A549 (cell line): Measurements from ENCODE around the gene COPB2. TPM values are rescaled to one million over a fixed set of nuclear protein-coding genes. Genes with fewer than 3 reads are reported as not detected.
A peak's percentile ranks its signal among the peaks of the same experiment; 100 is the strongest.

Source experiments
- ATAC-seq, 2 experiments: fragments of 200-7000 bp in 1 of 2; fragments of >200 bp in 1 of 2; cut with Nextera tagmentation in 1 of 2; cut with Tn5 transposase in 1 of 2; 3 replicates each; pipeline versions ENCODE4 v1.8.0 to v1.9.1; 2018 to 2020; ENCODE audit warnings: mild to moderate bottlenecking in 1 of 2, moderate library complexity in 1 of 2
- CTCF ChIA-PET: fragments of 300-600 bp; sonication (Branson Sonifier 250); formaldehyde crosslinking; extraction: SDS; loops from one replicate; lab custom pipeline; 2021; ENCODE audit warnings: antibody characterized with exemption, inconsistent platforms; lab: Yijun Ruan, JAX
- POLR2A ChIA-PET: fragments of 350-600 bp; formaldehyde crosslinking; extraction: SDS; loops from one replicate; lab custom pipeline; 2021; ENCODE audit warnings: antibody characterized with exemption, inconsistent platforms; lab: Yijun Ruan, JAX
- DNase-seq, 2 experiments: peaks; one replicate each; pipeline versions ENCODE4 v3.0.0 to v3.0.0-alpha.2; 2011 to 2016; ENCODE audit warnings: low read depth in 1 of 2, low spot score in 1 of 2
- FAIRE-seq: peaks from 2 replicates; lab custom pipeline; 2011; peaks lifted over from hg19 to GRCh38; lab: Jason Lieb, UNC
- H3K27ac ChIP-seq, 2 experiments: fragments of >200 bp; sonication (Bioruptor Twin); formaldehyde crosslinking; 3 replicates each; pipeline ENCODE4 v1.5.1; 2016 to 2017
- H3K4me1 ChIP-seq: fragments of >200 bp; sonication (Bioruptor Twin); formaldehyde crosslinking; 3 replicates; pipeline ENCODE4 v1.6.1; 2016
- H3K4me2 ChIP-seq: fragments of >200 bp; sonication (Bioruptor Twin); formaldehyde crosslinking; 3 replicates; pipeline ENCODE4 v1.6.1; 2016
- H3K4me3 ChIP-seq: fragments of >200 bp; sonication (Bioruptor Twin); formaldehyde crosslinking; 3 replicates; pipeline ENCODE4 v1.5.1; 2016
- H3K9me3 ChIP-seq: fragments of >200 bp; sonication (Bioruptor Twin); formaldehyde crosslinking; 3 replicates; pipeline ENCODE4 v1.6.1; 2016
- CHD2 ChIP-seq: fragments of 150-350 bp; IDR thresholded peaks from 2 replicates; pipeline ENCODE4 v1.6.1; 2014; ENCODE audit warnings: low read length; ENCODE audit not compliant: partially characterized antibody
- CHD4 ChIP-seq: fragments of 200-600 bp; sonication (generic); IDR thresholded peaks from 2 replicates; pipeline ENCODE4 v1.6.1; 2016; ENCODE audit warnings: antibody characterized with exemption, mild to moderate bottlenecking, borderline replicate concordance
- EHF ChIP-seq: fragments of 250-450 bp; sonication (Bioruptor Pico); IDR thresholded peaks from 2 replicates; pipeline ENCODE4 v1.5.0; 2020; ENCODE audit warnings: mild to moderate bottlenecking
- ELK1 ChIP-seq: fragments of 150-350 bp; IDR thresholded peaks from 2 replicates; pipeline ENCODE4 v1.6.1; 2014; ENCODE audit warnings: low read depth, mild to moderate bottlenecking, low read length
- ESRRA ChIP-seq: fragments of 150-350 bp; IDR thresholded peaks from 2 replicates; pipeline ENCODE4 v1.6.1; 2014; ENCODE audit warnings: mild to moderate bottlenecking, low read length, borderline replicate concordance
- GATA3 ChIP-seq: IDR thresholded peaks from 2 replicates; pipeline ENCODE4 v1.6.1; 2012; ENCODE audit warnings: borderline replicate concordance
- HES2 ChIP-seq: fragments of >200 bp; sonication (Bioruptor Twin); formaldehyde crosslinking; IDR thresholded peaks from 2 replicates; pipeline ENCODE4 v1.6.1; 2016
- HMGXB4 ChIP-seq: fragments of 250-450 bp; sonication (Bioruptor Pico); IDR thresholded peaks from 2 replicates; pipeline ENCODE4 v1.5.0; 2021; ENCODE audit warnings: mild to moderate bottlenecking, moderate library complexity, borderline replicate concordance
- HOXA7 ChIP-seq: fragments of 250-450 bp; sonication (Bioruptor Pico); IDR thresholded peaks from 2 replicates; pipeline ENCODE4 v1.5.0; 2020; ENCODE audit warnings: mild to moderate bottlenecking, moderate library complexity
- HOXB5 ChIP-seq: fragments of 250-450 bp; sonication (Bioruptor Pico); IDR thresholded peaks from 2 replicates; pipeline ENCODE4 v1.5.0; 2020; ENCODE audit warnings: mild to moderate bottlenecking, moderate library complexity
- JUN ChIP-seq, 2 experiments: fragments of >200 bp; sonication (Bioruptor Twin); formaldehyde crosslinking; IDR thresholded peaks; 2 replicates in 1 of 2; 3 replicates in 1 of 2; pipeline ENCODE4 v1.6.1; 2016 to 2017
- JUNB ChIP-seq: fragments of >200 bp; sonication (Bioruptor Twin); formaldehyde crosslinking; IDR thresholded peaks from 2 replicates; pipeline ENCODE4 v1.6.1; 2016
- KDM5A ChIP-seq: fragments of 200-600 bp; sonication (generic); IDR thresholded peaks from 2 replicates; pipeline ENCODE4 v1.6.1; 2016; ENCODE audit warnings: antibody characterized with exemption, mild to moderate bottlenecking
- MAFK ChIP-seq: fragments of 450-650 bp; IDR thresholded peaks from 2 replicates; pipeline ENCODE4 v1.6.1; 2014; ENCODE audit not compliant: partially characterized antibody
- MAX ChIP-seq: IDR thresholded peaks from 2 replicates; pipeline ENCODE4 v1.6.1; 2012
- MYC ChIP-seq: IDR thresholded peaks from 2 replicates; pipeline ENCODE4 v1.6.1; 2012; ENCODE audit warnings: mild to moderate bottlenecking, inconsistent platforms, low read length, improper control_type of control experiment, borderline replicate concordance
- NFE2L2 ChIP-seq: fragments of 150-350 bp; conservative IDR thresholded peaks from 2 replicates; pipeline ENCODE4 v1.6.1; 2014; ENCODE audit warnings: low read length
- NPAS2 ChIP-seq: fragments of 250-450 bp; sonication (Bioruptor Pico); IDR thresholded peaks from 2 replicates; pipeline ENCODE4 v1.8.0; 2022; ENCODE audit warnings: mild to moderate bottlenecking, moderate library complexity, borderline replicate concordance
- POLR2AphosphoS2 ChIP-seq: conservative IDR thresholded peaks from 2 replicates; pipeline ENCODE4 v1.6.1; 2012; ENCODE audit warnings: low read length, improper control_type of control experiment, inconsistent platforms
- RARB ChIP-seq: fragments of 250-450 bp; sonication (Bioruptor Pico); IDR thresholded peaks from 2 replicates; pipeline ENCODE4 v1.8.0; 2021; ENCODE audit warnings: mild to moderate bottlenecking, moderate library complexity
- RFX5 ChIP-seq: fragments of 450-650 bp; IDR thresholded peaks from 2 replicates; pipeline ENCODE4 v1.7.1; 2014; ENCODE audit warnings: antibody characterized with exemption, mild to moderate bottlenecking, moderate library complexity
- RNF2 ChIP-seq: fragments of 200-600 bp; sonication (generic); IDR thresholded peaks from 2 replicates; pipeline ENCODE4 v1.6.1; 2016; ENCODE audit warnings: low read depth, mild to moderate bottlenecking, antibody characterized with exemption, moderate library complexity, borderline replicate concordance
- TP53 ChIP-seq: fragments of 250-450 bp; sonication (Bioruptor Pico); IDR thresholded peaks from 2 replicates; pipeline ENCODE4 v1.5.0; 2021; ENCODE audit warnings: mild to moderate bottlenecking, moderate library complexity
- USF2 ChIP-seq: fragments of 450-650 bp; IDR thresholded peaks from 2 replicates; pipeline ENCODE4 v1.6.1; 2014; ENCODE audit warnings: antibody characterized with exemption
- WGBS: methylation state at CpG from one replicate; pipeline ENCODE4 v1.1.6; 2017; ENCODE audit errors: missing lambda C conversion rate; 5-methylcytosine and 5-hydroxymethylcytosine counted together
- polyA plus RNA-seq, 4 experiments: library from polyadenylated mRNA; depleted of rRNA in 3 of 4; stranded (reverse); fragments of >200 nt; fragmentation: RNase III in 1 of 4; extraction: RNeasy Plus Mini Kit Qiagen cat#74134 plus additional on column Dnase treatment in 1 of 4; gene quantifications; 2 replicates in 3 of 4; 3 replicates in 1 of 4; pipeline ENCODE4 v1.2.3, GENCODE V29; 2011 to 2017

COPB2 gene
- polyA plus RNA-seq, 2 of the 4 experiments (the other 2 are of a cell fraction) = 109 to 124 TPM

- no peak for FAIRE-seq
- no peak for ATAC-seq
- Histone ChIP-seq H3K4me3 (no peak overlapping the region), H3K27ac (peak overlapping the region in 1 of 2 experiments; percentile 59; a peak in 2 of 6 replicates), H3K4me1 (peaks cover 17% of the 10 kb centered on the region), H3K4me2 (no peak overlapping the region), H3K9me3 (no peaks in the 10 kb centered on the region)
- DNase-seq = no peak
- WGBS = 72% methylated on average over 8 of the region's 8 CpGs
- POLR2A ChIA-PET = no interaction called here
- CTCF ChIA-PET = interaction anchor here (5.6 to 10.6 kb wide), 2 partner anchors 8 to 209 kb away, joined by 44 to 55 read pairs; no protein-coding TSS in a partner anchor
- no peak for TF ChIP-seq HOXB5 (CRISPR knock-in tag)
- TF ChIP-seq HMGXB4 = no peak
- TF ChIP-seq TP53 (CRISPR knock-in tag) = no peak
- TF ChIP-seq NPAS2 (CRISPR knock-in tag) = no peak
- no peak for TF ChIP-seq JUN (IDR thresholded peaks at IDR 0.05)
- TF ChIP-seq MYC = no peak
- no peak for TF ChIP-seq HES2
- TF ChIP-seq JUNB = no peak
- TF ChIP-seq CHD4 = no peak
- no peak for TF ChIP-seq CHD2
- no peak for TF ChIP-seq RARB (CRISPR knock-in tag)
- no peak for TF ChIP-seq ELK1
- no peak for TF ChIP-seq MAX
- no peak for TF ChIP-seq USF2
- TF ChIP-seq RNF2 = no peak
- no peak for TF ChIP-seq POLR2AphosphoS2
- no peak for TF ChIP-seq MAFK
- no peak for TF ChIP-seq GATA3
- TF ChIP-seq EHF (CRISPR knock-in tag) = no peak
- TF ChIP-seq, all 56 proteins: peak for 0
These were observed 68.7 kb downstream of the COPB2 start for GRCh38 chr3:139320551-139321309.

GRCh38 chr3:139319428-139320402, 69.7 kb downstream of the COPB2 start:
- H3K4me3 ChIP-seq = no peak overlapping the region
- FAIRE-seq = no peak
- peak in 1 of 2 experiments; percentile 24 for DNase-seq
- no peak overlapping the region for H3K4me2 ChIP-seq
- 65% methylated on average over 7 of the region's 10 CpGs for WGBS
- peak; percentile 26 to 69; a peak in 3 of 6 replicates for ATAC-seq
- ChIA-PET CTCF (interaction anchor here (0.5 to 10.6 kb wide), 6 partner anchors 9 to 215 kb away, joined by 3 to 55 read pairs (median 6); no protein-coding TSS in a partner anchor), POLR2A (no interaction called here)
- TF ChIP-seq RFX5 = no peak
- TF ChIP-seq KDM5A = no peak
- no peak for TF ChIP-seq ESRRA
- no peak for TF ChIP-seq NFE2L2
- no peak for TF ChIP-seq MAFK
- no peak for TF ChIP-seq ELK1
- no peak for TF ChIP-seq NPAS2 (CRISPR knock-in tag)
- no peak for TF ChIP-seq TP53 (CRISPR knock-in tag)
- no peak for TF ChIP-seq EHF (CRISPR knock-in tag)
- no peak for TF ChIP-seq GATA3
- TF ChIP-seq HOXA7 (CRISPR knock-in tag) = no peak
- H3K4me1 ChIP-seq = peaks cover 17% of the 10 kb centered on the region
- no peaks in the 10 kb centered on the region for H3K9me3 ChIP-seq
- H3K27ac ChIP-seq = peak overlapping the region in 1 of 2 experiments; percentile 64; a peak in 2 of 6 replicates
